ENCODE measurements around the gene AOC1. TPM values are rescaled to one million over a fixed set of nuclear protein-coding genes. Genes with fewer than 3 reads are reported as not detected.

The AOC1 gene
- total and polyA plus RNA-seq, 10 of the 15 experiments (the other 5 are each of a cell fraction or from before 2014, with no cell fraction given) = 0.07 TPM; not detected in 9

DNA sequence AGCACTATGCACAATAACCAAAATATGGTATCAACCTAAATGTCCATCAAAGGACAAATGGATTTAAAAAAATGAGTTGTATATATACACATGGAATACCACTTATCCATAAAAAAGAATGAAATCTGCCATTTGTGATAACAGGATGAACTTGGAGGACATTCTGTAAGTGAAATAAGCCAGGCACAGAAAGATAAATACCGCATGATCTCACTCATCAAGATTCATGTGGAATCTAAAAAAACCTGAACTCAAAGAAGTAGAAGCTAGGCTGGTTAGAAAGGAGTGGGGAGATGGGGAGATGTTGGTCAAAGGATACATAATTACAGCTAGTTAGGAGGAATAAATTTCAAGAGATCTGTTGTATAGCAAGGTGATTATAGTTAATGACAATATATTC, 17.3 kb upstream of the AOC1 start:
- FAIRE-seq (no peak), DNase-seq (ENCODE audit: low read depth, low spot score) (no peak), ATAC-seq (no peak)
- Histone ChIP-seq H3K27me3 (replicated peaks in 1 of 2; ENCODE audit: control insufficient read depth in 2 of 2, insufficient read depth in 2 of 2, low read length in 1 of 2) (no peaks in the 10 kb centered on the region; a peak in 1 of 4 replicates), H3K4me3 (no peak overlapping the region), H3K4me1 (ENCODE audit: control insufficient read depth, insufficient read depth, low read length) (no peaks in the 10 kb centered on the region), H3K9me3 (replicated peaks; ENCODE audit: control insufficient read depth, insufficient read depth, low read length) (no peaks in the 10 kb centered on the region), H2AFZ (ENCODE audit: control insufficient read depth, low read depth, low read length) (no peak overlapping the region), H3K27ac (ENCODE audit: control insufficient read depth, insufficient read depth) (no peak overlapping the region), H3K4me2 (ENCODE audit: control insufficient read depth, insufficient read depth) (no peak overlapping the region), H4K20me1 (ENCODE audit: control insufficient read depth, insufficient read depth) (no peaks in the 10 kb centered on the region), H3K36me3 (ENCODE audit: control insufficient read depth in 2 of 2, insufficient read depth in 2 of 2, low read length in 1 of 2) (no peaks in the 10 kb centered on the region), H3K9ac (ENCODE audit: control insufficient read depth, insufficient read depth, low read length) (no peak overlapping the region), H3K79me2 (ENCODE audit: control insufficient read depth, insufficient read depth, low read length) (no peaks in the 10 kb centered on the region)
- ChIA-PET CTCF (interaction anchor here (1.3 to 1.6 kb wide), 2 partner anchors 12 to 42 kb away, joined by 5 read pairs; no protein-coding TSS in a partner anchor), RAD21 (ENCODE audit: unreplicated experiment) (no interaction called here), POLR2A (interaction anchor here (1.6 kb wide), 1 partner anchor 17 kb away, joined by 3 read pairs; no protein-coding TSS in a partner anchor), SMC1A (ENCODE audit: uncharacterized antibody, unreplicated experiment) (no interaction called here)
- in situ Hi-C loops (cut with MboI) = no loop called here
- TF ChIP-seq, protein P1, sequence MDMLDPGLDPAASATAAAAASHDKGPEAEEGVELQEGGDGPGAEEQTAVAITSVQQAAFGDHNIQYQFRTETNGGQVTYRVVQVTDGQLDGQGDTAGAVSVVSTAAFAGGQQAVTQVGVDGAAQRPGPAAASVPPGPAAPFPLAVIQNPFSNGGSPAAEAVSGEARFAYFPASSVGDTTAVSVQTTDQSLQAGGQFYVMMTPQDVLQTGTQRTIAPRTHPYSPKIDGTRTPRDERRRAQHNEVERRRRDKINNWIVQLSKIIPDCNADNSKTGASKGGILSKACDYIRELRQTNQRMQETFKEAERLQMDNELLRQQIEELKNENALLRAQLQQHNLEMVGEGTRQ (IDR thresholded peaks at IDR 0.05; ENCODE audit: borderline replicate concordance, low read depth, low read length) = no peak
- TF ChIP-seq STAT3 (IDR thresholded peaks at IDR 0.05; ENCODE audit: low read depth, low read length) (no peak), NFYB (IDR thresholded peaks at IDR 0.05; ENCODE audit: insufficient read depth, low read depth, low read length) (no peak), ZNF622 (IDR thresholded peaks at IDR 0.05) (no peak), YY1 (IDR thresholded peaks at IDR 0.05; ENCODE audit: low read depth, low read length) (no peak), LARP7 (IDR thresholded peaks at IDR 0.05) (no peak), BRCA1 (IDR thresholded peaks at IDR 0.05; ENCODE audit: low read depth, low read length) (no peak), HCFC1 (IDR thresholded peaks at IDR 0.05; ENCODE audit: low read length) (no peak), CREB1 (IDR thresholded peaks at IDR 0.05; ENCODE audit: low read depth) (no peak), SMAD5 (IDR thresholded peaks at IDR 0.05; ENCODE audit: low read depth) (no peak), RAD21 (IDR thresholded peaks at IDR 0.05; ENCODE audit: insufficient read depth, low read depth, low read length) (no peak), STAT1 (conservative IDR thresholded peaks at IDR 0.05) (no peak), HDGF (IDR thresholded peaks at IDR 0.05) (no peak)
- TF ChIP-seq, protein P2, sequence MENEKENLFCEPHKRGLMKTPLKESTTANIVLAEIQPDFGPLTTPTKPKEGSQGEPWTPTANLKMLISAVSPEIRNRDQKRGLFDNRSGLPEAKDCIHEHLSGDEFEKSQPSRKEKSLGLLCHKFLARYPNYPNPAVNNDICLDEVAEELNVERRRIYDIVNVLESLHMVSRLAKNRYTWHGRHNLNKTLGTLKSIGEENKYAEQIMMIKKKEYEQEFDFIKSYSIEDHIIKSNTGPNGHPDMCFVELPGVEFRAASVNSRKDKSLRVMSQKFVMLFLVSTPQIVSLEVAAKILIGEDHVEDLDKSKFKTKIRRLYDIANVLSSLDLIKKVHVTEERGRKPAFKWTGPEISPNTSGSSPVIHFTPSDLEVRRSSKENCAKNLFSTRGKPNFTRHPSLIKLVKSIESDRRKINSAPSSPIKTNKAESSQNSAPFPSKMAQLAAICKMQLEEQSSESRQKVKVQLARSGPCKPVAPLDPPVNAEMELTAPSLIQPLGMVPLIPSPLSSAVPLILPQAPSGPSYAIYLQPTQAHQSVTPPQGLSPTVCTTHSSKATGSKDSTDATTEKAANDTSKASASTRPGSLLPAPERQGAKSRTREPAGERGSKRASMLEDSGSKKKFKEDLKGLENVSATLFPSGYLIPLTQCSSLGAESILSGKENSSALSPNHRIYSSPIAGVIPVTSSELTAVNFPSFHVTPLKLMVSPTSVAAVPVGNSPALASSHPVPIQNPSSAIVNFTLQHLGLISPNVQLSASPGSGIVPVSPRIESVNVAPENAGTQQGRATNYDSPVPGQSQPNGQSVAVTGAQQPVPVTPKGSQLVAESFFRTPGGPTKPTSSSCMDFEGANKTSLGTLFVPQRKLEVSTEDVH (IDR thresholded peaks at IDR 0.05; ENCODE audit: low read depth, partially characterized antibody) = no peak
- 93% methylated on average over 1 of the region's 1 CpG for WGBS (ENCODE audit: insufficient coverage, insufficient replicate concordance, low lambda C conversion rate, missing lambda C conversion rate)
- intact Hi-C loops (cut with micrococcal nuclease; ENCODE audit: unreplicated experiment) = no loop called here
- no TSS peak for BruUV-seq (replicated peaks)

Measured in GM12878 (cell line).